ENCODE measurements around the gene HINFP. TPM values are rescaled to one million over a fixed set of nuclear protein-coding genes. Genes with fewer than 3 reads are reported as not detected.

HINFP gene
- total and polyA plus RNA-seq, 2 of the 4 experiments (the other 2 are of a cell fraction) = 9.1 to 15.3 TPM

- no CpG with 5 or more reads among the region's 2 CpGs for WGBS, 2 experiments (ENCODE audit: extremely low coverage in 2 of 2, insufficient read length in 1 of 2)
- no peak overlapping the region for H2BK5ac ChIP-seq (ENCODE audit: low read depth, low read length, poor library complexity, severe bottlenecking)
- H3K27ac ChIP-seq (ENCODE audit: insufficient read depth, low read length) = no peak overlapping the region
- peak overlapping the region; percentile 28; the same call in 1 of the 2 replicates for H3K23ac ChIP-seq (ENCODE audit: low read depth, low read length)
- peaks cover 18% of the 10 kb centered on the region; the same call in 1 of the 2 replicates for H3K9me1 ChIP-seq (ENCODE audit: insufficient read depth, low read length)
- H3K4me1 ChIP-seq (ENCODE audit: control insufficient read depth, insufficient read depth, low read length) = peaks cover 13% of the 10 kb centered on the region
- peaks cover 30 to 49% of the 10 kb centered on the region in 2 experiments; a peak in 3 of 4 replicates for H3K79me1 ChIP-seq (ENCODE audit: low read depth in 1 of 2, low read length in 2 of 2)
- no peak overlapping the region for H3K4ac ChIP-seq (ENCODE audit: low read depth, low read length)
- CTCF ChIA-PET = interaction anchor here (0.6 kb wide), 1 partner anchor 712 kb away, joined by 4 read pairs; no protein-coding TSS in a partner anchor
- peak overlapping the region; percentile 27 for H2AFZ ChIP-seq (replicated peaks; ENCODE audit: low read length, poor library complexity)
- no peaks in the 10 kb centered on the region for H3K9me3 ChIP-seq (ENCODE audit: control insufficient read depth, insufficient read depth, low read length)
- H4K91ac ChIP-seq (ENCODE audit: insufficient read depth, low read depth, low read length) = no peak overlapping the region
- peaks cover 11% of the 10 kb centered on the region for H3K36me3 ChIP-seq (ENCODE audit: control insufficient read depth, insufficient read depth, low read length)
- H4K8ac ChIP-seq (ENCODE audit: low read depth in 2 of 2, low read length in 2 of 2) = no peak overlapping the region
- TF ChIP-seq, protein P1, sequence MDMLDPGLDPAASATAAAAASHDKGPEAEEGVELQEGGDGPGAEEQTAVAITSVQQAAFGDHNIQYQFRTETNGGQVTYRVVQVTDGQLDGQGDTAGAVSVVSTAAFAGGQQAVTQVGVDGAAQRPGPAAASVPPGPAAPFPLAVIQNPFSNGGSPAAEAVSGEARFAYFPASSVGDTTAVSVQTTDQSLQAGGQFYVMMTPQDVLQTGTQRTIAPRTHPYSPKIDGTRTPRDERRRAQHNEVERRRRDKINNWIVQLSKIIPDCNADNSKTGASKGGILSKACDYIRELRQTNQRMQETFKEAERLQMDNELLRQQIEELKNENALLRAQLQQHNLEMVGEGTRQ (IDR thresholded peaks at IDR 0.05; ENCODE audit: low read depth, low read length) = no peak
- TF ChIP-seq CTCF (conservative IDR thresholded peaks at IDR 0.05; ENCODE audit: low read depth, low read length) (no peak), CEBPB (IDR thresholded peaks at IDR 0.05; ENCODE audit: low read depth, low read length) (no peak), NFE2L2 (IDR thresholded peaks at IDR 0.05; ENCODE audit: low read depth, low read length) (no peak), SMC3 (IDR thresholded peaks at IDR 0.05; ENCODE audit: low read depth, low read length) (no peak), RFX5 (IDR thresholded peaks at IDR 0.05; ENCODE audit: low read depth, low read length) (no peak), RAD21 (IDR thresholded peaks at IDR 0.05; ENCODE audit: low read length) (no peak), MAZ (IDR thresholded peaks at IDR 0.05; ENCODE audit: borderline replicate concordance, low read depth, low read length) (no peak), RCOR1 (IDR thresholded peaks at IDR 0.05; ENCODE audit: insufficient replicate concordance, low read length) (no peak), CHD1 (IDR thresholded peaks at IDR 0.05; ENCODE audit: low read depth, low read length) (no peak), FOS (IDR thresholded peaks at IDR 0.05; ENCODE audit: low read depth, low read length) (no peak), MXI1 (IDR thresholded peaks at IDR 0.05; ENCODE audit: borderline replicate concordance, low read depth, low read length) (no peak), BHLHE40 (IDR thresholded peaks at IDR 0.05; ENCODE audit: low read depth, low read length) (no peak), POLR2A (IDR thresholded peaks at IDR 0.05; ENCODE audit: low read depth, low read length) (no peak), MAFK (IDR thresholded peaks at IDR 0.05; ENCODE audit: low read depth, low read length) (no peak), ELK1 (IDR thresholded peaks at IDR 0.05; ENCODE audit: borderline replicate concordance, low read depth, low read length) (no peak)
- H3K56ac ChIP-seq (ENCODE audit: extremely low read depth, insufficient read depth, low read length) = no peak overlapping the region
- H3K9ac ChIP-seq (ENCODE audit: low read depth, low read length) = no peak overlapping the region
- peak overlapping the region; percentile 73 for H2AK9ac ChIP-seq (replicated peaks; ENCODE audit: low read depth, low read length, poor library complexity)
- H3K18ac ChIP-seq (ENCODE audit: low read depth, low read length) = no peak overlapping the region
- POLR2A ChIA-PET (ENCODE audit: unreplicated experiment) = no interaction called here
- dilution Hi-C loops (cut with HindIII; ENCODE audit: low sequenced_read_pairs, unreplicated experiment) = no loop called here
- no peak overlapping the region for H3K14ac ChIP-seq (replicated peaks; ENCODE audit: low read depth, low read length)
- H2BK120ac ChIP-seq (ENCODE audit: low read depth, low read length) = no peak overlapping the region
- H3K4me3 ChIP-seq (ENCODE audit: insufficient read depth, low read depth, low read length) = no peak overlapping the region
- H3K27me3 ChIP-seq (ENCODE audit: control insufficient read depth, insufficient read depth, low read length) = no peaks in the 10 kb centered on the region
- DNase-seq (no peak), ATAC-seq (ENCODE audit: low read depth) (no peak)
- peaks cover 11% of the 10 kb centered on the region for H4K20me1 ChIP-seq (ENCODE audit: insufficient read depth, low read length)
- no peak overlapping the region; the same call in 1 of the 2 replicates for H2AK5ac ChIP-seq (ENCODE audit: low read depth, low read length)
- no peak overlapping the region for H4K5ac ChIP-seq (ENCODE audit: low read depth, low read length)
- no peak overlapping the region for H2BK20ac ChIP-seq (ENCODE audit: low read depth, low read length)
- H2BK15ac ChIP-seq (ENCODE audit: low read depth, low read length) = no peak overlapping the region
- H3K4me2 ChIP-seq (ENCODE audit: low read depth, low read length) = no peak overlapping the region
- intact Hi-C loops (cut with micrococcal nuclease) = no loop called here
- BruUV-seq (replicated peaks) = no TSS peak
- in situ Hi-C loops (cut with MboI; ENCODE audit: low sequenced_read_pairs) = no loop called here
Observed at GRCh38 chr11:119087747-119088241, 33.6 kb upstream of the HINFP start.

Data from IMR-90 (cell line).